ENCODE data around the gene JARID2. TPM values are rescaled to one million over a fixed set of nuclear protein-coding genes. Genes with fewer than 3 reads are reported as not detected.

Gene JARID2
- polyA plus RNA-seq, 3 donors = 29.0 to 32.0 (median 29.8) TPM

DNA sequence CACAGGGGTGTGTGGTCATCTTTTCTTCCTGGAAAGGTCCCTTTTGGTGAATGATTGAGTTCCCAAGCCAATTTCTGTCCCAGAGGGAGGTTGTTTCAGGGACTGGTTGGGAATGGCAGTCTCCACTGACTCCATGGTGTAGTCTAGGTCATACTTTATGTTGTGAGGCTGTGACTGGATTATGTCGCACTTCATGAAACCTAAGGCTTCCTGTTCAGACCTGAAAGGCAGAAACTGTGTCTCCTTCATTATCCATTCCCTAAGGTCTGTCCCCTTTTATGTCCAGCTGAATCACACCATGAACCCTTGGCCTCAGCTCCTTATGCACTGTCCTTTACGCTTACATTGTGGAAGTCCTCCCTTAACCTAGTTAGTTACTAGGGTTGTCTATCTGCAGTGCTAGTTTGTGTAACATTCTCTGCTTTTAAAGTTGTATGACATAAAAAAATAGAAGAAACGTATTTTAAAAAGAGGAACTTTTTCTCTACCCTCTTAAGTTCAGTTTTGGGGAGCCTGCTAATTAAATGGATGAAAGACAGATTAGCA is 191.3 kb downstream of the JARID2 start:
- no peak for DNase-seq

DNA sequence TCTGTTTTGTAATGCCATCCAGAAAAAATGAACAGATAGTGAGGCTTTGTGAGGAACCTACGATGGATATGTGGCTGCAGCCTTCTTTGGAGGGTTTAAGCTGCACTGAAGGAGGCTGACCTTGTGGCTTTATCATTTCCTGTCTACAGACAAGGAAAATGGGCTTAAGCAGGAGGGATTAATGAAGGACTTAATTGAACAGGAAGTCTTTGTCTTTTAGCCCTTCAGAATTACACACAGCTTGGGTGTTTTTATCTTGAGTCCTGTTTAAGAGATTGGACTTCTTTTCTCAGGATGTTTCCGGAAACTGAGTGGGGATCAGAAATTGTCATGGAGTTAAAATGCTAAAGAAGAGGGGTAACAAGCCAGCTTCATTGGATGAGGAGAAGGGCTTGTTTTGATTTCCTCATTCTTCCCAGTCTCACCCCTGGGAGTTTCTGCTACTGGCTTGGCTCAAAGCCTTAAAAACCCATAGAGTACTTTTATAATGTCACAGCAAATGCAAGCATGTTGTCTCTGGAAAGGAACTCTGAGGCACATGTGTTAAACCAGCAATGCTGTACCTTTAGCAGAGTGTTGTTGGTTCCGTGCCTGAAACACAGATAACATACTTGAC is 193.6 kb downstream of the JARID2 start:
- DNase-seq = no peak

DNA sequence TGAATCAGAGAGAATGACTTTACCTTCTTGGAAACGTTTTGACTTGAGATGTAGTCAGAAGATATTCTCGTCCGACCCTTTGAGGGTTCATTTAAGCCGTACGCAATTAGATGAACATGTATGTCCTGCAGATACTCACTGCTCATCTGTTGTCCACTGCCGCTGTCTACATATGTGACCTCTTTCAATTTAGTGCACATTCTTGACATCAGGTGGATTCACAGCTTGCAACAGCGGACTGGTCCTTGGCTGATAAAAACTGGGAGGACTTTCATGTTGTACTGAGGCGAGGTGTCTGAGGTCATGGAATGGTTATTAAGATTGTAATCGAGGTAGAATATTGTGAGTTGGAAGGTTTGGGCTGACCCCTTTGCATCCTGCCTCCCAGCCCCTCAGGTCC is 194.2 kb downstream of the JARID2 start:
- no peak for DNase-seq

DNA sequence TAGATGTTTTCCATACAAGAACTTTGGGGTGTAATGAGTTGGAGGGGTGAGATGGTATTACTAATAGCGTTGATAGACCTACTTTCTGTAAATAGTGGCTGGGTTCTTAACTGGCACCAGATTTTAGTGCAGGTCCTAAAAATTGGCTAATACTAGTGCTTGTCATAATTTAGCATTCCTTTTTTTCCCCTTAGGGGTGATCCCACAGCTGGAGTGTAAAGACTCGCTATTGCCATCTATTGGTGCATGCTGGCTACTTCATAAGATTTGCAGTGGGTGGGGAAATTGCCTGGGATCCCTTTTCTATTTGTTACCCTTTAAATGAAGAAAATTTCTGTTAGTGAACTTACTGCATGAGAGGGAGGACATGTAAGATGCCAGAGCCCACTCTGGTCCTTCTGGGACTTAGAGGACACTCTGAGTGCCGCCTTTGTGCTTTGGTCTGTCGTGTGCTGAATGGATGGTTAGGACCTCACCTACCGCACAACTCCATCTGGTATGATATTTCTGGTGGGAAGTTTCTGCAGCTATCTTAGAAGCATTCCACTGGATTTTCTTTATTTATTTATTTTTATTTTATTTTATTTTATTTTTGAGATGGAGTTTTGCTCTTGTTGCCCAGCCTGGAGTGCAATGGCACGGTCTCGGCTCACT is 195.5 kb downstream of the JARID2 start:
- no peak for DNase-seq

DNA sequence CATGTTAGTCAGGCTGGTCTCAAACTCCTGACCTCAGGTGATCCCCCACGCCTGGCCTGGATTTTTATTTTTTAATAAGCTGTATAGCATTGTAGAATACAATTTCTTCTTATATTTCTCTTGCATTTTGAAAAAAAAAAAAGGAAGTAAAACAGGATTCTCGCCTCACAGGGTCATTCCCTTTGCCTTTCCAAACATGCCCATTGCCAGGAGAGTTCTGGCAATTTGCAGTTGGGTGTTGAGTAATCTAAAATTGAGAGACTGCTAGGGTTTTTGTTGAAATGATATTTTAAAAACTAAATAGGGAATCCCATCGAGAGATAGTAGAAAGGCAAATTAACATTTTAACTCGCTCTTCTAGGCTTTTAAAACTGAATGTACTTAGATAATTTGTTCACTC is 196.1 kb downstream of the JARID2 start:
- no peak for DNase-seq

DNA sequence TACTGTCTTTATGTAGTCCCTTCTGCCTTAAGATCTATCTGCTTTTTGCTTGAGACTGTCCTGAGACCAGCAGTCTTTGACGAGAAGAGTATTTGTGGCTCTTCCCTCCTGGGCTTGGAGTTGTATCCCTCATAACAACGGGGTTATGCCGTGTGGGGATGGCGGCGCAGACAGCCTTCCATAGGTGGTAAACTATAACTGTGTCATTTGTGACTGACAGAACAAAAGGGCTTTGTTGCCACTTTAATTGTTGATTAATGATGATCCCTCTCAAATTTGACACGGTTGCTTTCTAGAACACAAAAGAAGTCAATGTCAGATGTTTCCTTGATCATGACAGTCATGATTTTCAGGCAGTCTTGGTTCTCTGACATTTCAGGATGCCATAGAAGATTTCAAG is 196.6 kb downstream of the JARID2 start:
- no peak for DNase-seq

DNA sequence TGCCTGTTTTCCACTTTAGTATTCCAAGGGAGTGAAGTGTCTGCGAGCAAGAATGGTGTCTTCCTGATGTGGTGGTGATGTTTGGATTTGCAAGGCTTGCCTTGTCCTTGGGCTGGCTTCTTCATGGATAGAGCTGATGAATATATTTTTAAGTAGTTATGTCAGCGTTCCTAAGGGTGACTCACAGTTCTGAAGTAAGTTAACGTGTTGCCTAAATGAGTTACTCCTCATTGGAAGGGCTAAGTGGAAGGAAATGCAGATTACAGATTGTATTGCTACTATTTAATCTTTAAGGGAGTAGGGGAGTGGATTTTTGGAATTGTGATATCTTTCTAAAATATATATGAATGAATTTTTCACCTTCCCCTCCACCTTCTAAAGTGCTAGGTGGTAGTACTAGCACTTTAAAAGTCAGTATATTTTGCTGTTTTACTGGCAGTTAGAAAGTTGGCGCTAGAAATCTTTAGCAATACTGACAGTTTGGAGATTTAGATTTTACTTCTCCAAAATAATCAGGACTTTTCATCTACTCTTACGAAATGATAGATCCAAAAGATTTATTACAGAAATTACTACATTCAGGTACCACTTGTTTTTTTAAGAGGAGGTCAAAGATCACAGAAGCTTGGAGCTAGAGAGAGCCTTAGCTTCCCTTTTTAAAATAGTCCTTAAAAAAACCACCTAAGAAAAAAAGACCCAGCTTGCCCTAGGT is 197.4 kb downstream of the JARID2 start:
- no peak for DNase-seq

DNA sequence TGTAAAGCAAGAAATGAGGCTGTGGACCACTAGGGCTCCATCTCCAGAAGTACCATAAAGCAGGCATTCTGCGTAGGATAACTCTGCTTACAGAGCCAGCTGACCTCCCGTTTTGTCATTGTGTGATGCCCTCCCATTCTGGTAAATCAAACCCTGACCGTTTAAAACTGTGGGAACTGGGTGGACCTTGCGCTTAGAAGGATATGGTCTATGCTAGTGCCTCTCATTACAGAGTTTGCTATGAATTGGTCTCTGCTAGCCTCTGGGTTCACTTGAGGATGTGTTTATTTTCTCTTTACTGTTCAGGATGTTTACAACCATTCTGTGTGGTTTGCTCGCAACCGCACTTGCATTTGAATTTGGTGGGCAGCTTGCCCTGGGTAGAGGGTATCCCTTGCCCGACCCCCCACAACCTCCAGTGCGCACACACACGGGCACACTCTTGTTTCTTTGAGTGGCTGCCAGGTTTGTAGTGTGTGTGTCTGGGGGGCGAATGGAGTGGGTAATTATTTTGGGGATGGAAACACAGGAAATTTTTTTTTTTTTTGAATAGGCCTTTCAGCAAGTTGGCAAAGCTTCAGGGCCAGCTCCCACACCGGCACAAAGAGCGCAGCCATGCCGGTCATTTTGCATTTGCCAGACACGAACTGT is 198.3 kb downstream of the JARID2 start:
- no peak for DNase-seq

DNA sequence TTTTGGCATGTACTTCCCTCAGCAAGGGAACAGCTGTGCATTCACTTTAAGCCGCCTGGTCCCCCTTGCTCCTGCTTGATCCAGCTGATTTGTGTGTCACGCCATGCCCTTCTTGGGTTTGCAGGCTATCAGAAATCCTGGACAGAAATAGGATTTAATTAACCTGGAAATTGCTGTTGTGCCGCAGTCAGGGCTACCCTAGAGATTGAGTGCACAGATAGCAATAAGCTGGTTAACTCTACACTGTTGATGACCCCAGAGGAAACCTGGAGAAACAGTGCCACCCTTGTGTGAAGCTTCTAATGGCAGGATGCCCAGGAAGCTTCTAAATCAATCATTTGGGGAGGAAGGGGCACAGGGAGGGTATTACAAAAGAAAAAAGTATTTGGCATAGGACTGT is 199.0 kb downstream of the JARID2 start:
- no peak for DNase-seq

DNA sequence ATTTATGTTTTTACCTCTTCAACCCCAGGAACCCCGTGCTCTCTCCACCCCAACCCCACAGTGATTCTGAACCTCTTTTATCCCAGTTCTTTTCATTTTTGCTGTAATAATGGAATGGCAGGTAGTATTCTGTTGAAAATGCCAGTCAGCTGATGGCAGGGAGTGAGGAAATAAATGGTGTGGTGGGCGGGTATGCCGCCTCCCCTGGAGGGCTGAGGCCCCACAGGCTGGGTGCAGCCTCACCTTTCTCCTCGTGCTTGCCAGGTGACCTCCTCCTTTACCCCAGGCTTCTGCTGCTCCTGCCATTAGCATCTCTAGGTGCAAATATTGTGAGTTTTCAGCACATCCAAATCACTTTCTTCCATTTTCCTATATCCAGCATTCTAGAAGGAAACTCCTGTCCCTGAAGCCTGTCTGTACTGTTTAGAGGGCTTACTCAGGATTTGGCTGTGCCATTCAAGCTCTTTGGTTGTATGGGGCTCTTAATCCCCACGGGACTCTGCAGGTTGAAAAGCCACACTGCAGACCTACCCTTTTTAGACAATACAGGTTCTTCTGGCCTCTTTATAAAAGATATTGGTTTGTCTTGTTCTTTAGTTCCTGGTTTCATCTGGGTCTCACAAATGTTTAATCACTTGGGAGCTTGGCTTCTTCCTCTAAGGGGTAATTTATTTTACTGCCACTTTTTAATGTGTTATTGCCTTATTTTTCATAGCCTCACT is 201.8 kb downstream of the JARID2 start:
- no peak for DNase-seq

DNA sequence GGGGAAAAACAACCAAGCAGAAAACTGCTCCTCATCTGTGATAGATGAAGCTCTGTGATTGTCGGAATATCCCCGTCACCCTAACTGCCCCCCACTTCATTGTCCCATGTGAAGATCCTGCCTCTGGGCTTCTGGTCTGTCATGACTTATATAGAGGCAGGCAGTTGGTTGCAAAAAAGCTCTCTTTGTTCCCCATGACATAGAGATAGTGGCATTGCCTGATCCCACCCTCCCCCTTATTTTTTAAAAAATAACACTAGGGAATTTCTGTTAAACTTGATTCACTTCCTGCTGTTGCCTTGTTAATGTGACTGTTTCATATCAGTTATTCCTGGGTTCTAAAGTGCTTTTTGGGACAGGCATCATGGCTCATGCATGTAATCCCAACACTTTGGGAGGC is 203.1 kb downstream of the JARID2 start:
- DNase-seq = no peak

DNA sequence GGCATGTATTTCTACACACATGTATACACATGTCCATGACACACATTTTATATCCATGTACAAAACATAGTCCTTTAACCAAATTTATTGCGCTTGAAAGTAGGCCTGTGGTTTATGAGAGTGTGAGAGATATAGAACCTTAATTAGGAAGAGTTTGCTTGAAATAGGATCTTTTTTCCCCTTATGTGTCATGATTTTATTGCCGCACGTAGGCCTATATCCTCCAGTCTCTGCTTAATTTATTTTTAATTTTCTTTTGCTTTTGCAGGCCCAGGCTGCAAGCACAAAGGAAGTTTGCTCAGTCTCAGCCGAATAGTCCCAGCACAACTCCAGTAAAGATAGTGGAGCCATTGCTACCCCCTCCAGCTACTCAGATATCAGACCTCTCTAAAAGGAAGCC is 205.9 kb downstream of the JARID2 start:
- DNase-seq = no peak

DNA sequence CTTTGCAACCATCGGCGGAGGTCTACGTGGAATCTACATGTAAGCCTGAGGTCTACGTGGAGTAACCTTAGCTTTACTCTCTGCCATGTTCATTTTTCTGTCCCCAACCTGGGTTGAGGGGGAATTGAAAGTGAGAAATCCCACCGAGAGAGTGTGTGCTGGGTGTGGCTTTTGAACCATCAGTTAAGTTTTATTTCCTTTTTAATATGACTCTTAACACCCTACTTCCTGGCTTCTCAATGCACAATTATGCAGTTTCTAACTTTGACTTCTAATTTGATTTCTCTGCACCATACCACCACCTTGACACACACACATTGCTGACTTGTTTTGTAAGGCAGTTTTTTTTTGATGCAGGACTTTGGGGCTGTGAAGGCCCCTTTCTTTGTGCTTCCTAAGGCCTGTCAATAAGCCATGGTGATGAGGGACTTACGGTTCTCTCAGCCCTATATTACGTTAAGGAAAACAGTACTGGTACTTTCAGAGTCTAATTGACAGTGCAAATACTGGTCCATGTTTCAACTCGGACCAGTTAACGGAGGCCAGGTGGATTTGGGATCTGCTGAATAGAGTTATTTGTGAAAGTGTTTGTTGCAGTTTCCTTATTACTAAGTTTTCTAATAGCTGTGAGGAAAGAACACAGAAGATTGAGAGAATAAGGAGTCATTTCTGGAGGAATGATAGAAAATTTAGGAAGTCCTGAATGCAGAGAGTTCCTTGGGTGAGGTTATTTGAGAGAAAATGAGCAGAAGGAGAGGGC is 206.5 kb downstream of the JARID2 start:
- no peak for DNase-seq

DNA sequence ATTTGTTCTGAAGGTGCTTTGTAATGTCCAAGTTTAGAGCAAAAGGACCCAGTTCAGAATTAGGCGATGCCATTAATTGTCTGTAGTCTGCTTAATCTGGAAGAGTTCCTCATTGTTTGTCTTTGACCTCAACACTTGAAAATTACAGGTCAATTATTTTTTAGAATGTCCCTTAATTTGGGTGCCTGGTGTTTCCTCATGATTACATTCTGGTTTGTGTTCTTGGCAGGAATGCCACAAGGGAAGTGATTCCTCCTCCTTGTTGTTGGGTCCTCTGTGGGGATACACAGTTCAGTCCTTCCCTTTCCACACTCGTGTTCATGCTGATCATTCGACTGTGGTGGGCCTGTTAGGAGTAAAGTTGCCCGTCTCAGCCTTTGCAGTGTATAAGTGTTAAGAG is 207.3 kb downstream of the JARID2 start:
- no peak for DNase-seq

DNA sequence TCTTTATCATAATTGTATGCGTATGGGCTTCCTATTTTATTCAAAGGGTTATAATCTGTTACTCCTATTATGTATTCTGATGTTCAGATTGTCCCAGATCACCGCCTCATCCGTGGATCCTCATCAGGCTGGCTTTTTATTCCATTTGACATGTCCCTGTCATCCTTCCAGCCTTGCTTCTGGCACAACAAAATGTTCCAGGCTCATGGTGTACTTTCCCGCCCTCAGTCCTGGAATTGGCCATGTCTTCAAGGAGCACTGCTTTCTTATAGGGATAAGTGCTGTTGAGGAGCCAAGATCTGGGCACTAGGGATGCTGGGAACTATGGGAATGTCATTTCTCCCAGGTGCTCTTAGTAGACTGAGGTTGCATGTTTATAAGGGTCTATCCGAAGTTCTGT is 207.8 kb downstream of the JARID2 start:
- DNase-seq = no peak

DNA sequence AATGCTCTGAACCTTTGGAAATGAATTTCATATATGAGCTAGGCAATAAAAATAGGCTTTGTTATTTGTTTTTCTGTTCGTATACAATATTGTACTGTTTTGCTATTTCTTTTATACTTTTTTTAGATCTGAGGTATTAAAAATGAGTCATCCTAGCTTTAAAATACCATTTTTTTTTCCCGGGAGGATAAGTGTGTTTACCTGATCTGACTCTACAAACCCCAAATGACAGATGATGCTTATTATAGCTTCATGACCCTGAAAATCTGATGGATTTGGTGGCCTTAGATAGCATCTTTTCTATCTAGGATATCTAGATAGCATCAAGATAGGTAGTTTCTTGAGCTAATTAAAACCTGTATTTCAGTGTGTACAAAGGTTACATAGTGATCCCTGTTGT is 210.6 kb downstream of the JARID2 start:
- no peak for DNase-seq

DNA sequence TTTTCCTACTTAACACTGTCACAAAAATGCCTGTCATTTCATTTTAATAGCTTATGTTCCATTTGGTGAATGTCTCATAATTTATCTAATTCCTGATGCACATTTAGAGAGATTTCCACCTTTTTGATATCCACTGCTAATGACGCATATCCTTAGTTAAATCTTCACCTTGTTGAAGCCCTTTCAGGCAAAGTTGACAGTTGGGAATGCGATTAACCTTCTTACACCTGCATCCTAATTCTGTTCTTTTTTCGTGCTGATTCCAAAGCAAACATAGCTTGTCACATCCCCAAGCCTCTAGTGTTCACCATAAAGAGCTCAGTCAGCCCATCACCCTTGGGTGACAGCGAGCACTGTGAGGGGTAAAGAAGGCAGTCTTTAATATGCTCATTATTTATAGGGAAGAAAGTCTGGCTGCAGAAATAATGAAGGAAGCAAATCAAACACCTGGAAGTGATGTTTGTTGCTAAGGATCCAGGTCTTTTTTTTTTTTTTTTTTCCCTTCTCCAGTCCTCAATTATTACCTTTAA is 211.3 kb downstream of the JARID2 start:
- DNase-seq = no peak

DNA sequence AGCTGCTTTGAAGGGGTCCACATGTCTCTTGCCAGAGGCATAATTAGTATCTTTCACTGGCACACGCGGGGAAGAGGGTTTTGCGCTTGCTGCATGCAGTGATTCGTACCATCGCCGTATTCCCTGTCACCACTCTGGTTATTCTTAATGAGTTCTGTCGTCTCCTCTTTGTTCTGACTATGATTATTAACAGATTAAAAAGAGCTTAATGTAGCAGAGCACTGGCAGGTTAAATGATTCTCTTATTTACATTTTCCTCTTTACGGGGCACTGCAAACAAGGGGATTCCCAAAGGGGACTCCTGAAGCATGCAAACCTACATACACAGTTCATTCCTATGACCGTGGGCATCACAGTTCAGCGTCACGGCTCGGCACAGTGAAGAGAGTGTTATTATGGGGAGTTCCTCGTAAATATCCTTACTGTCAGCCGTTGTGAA is 212.2 kb downstream of the JARID2 start:
- DNase-seq = no peak

DNA sequence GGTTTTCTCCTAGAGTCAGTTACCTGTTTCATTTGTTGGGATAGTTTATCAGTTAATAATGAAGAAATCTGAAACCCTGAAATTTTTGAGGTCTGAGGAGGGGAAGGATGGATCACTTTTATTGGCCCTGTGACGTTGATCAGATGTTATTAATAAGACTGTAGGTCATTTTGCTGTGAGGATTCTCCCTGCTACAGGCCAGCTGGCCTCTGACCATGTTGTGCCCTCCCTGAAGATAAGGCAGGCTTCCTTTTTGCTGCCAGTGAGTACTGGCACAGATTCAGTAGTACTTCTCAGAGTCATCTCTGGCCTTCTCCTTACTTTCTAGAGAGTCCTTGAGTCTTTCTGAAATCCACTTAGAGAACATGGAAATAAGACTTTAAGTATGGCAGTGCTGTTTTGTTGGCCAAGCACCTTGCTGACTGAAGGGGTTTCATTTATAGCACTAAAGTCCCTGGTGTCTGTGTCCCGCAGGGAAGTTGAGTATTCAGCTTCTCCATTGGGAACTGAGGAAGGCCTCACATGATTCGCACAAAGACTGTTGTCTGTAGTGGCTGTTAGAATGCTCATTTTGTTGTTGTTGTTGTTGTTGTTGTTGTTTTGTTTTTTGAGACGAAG is 214.3 kb downstream of the JARID2 start:
- DNase-seq = no peak
